Neural crest cell (in vitro differentiated cells): ENCODE results near the gene AXDND1. TPM values are rescaled to one million over a fixed set of nuclear protein-coding genes. Genes with fewer than 3 reads are reported as not detected.
A peak's percentile ranks its signal among the peaks of the same experiment; 100 is the strongest.

ENCODE experiments used
- DNase-seq: peaks from one replicate; pipeline ENCODE4 v3.0.0; 2021; ENCODE audit warnings: low read depth, mixed read lengths, low spot score
- H3K27ac Mint-ChIP-seq: one replicate; pipeline ENCODE4 v1.8.0; 2021; ENCODE audit warnings: mild to moderate bottlenecking, mixed read lengths; ENCODE audit not compliant: unreplicated experiment
- H3K27me3 Mint-ChIP-seq: 2 replicates; pipeline ENCODE4 v1.8.0; 2021; ENCODE audit warnings: low read depth, mild to moderate bottlenecking, mixed read lengths
- H3K36me3 Mint-ChIP-seq: 2 replicates; pipeline ENCODE4 v1.8.0; 2021; ENCODE audit warnings: low read depth, mild to moderate bottlenecking, mixed read lengths
- H3K4me1 Mint-ChIP-seq: 2 replicates; pipeline ENCODE4 v1.8.0; 2021; ENCODE audit warnings: mixed read lengths
- H3K4me3 Mint-ChIP-seq: one replicate; pipeline ENCODE4 v1.8.0; 2021; ENCODE audit warnings: mild to moderate bottlenecking, mixed read lengths
- H3K9me3 Mint-ChIP-seq: 2 replicates; pipeline ENCODE4 v1.8.0; 2021; ENCODE audit warnings: mixed read lengths
- CTCF ChIP-seq: fragments of 200-600 bp; sonication (generic); conservative IDR thresholded peaks from 2 replicates; pipeline ENCODE4 v1.5.0; 2021; ENCODE audit warnings: antibody characterized with exemption, mild to moderate bottlenecking
- total RNA-seq: library from RNA; stranded (reverse); gene quantifications from 2 replicates; pipeline ENCODE4 v1.2.1, GENCODE V29; 2021

Gene AXDND1
- total RNA-seq, 1 donor from 2014 or later = 0.86 TPM

GRCh38 chr1:179587336-179587735, 221.6 kb downstream of the AXDND1 start:
- Mint-ChIP-seq H3K27ac (no peak overlapping the region), H3K9me3 (peaks cover 6% of the 10 kb centered on the region), H3K4me1 (peaks cover 5% of the 10 kb centered on the region), H3K36me3 (no peaks in the 10 kb centered on the region), H3K27me3 (peaks cover 30% of the 10 kb centered on the region), H3K4me3 (peak overlapping the region; percentile 23)
- no peak for DNase-seq
- no peak for TF ChIP-seq CTCF

DNA sequence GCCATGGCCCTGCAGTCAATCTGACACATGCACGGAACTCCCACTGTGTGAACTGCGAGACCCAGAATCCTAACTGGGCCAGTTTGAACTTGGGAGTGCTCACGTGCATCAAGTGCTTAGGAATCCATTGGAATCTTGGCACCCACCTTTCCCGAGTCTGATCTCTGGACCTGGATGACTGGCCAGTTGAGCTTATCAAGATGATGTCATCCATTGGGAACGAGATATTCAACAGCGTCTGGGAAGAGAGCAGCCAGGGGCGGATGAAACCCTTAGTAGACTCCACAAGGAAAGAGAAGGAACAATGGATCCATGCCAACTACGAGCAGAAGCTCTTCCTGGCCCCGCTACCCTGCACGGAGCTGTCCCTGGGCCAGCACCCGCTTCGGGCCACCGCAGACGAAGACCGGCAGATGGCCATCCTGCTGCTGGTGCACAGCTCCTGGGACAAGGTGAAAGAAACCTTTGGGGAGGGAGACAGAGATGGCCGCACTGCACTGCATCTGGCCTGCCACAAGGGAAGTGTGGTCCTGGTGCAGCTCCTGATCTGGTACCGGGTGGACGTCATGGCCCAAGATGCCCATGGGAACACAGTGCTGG, 222.8 kb downstream of the AXDND1 start:
- no peak for DNase-seq
- TF ChIP-seq CTCF = no peak
- Mint-ChIP-seq H3K27ac (no peak overlapping the region), H3K27me3 (peaks cover 38% of the 10 kb centered on the region), H3K4me1 (peaks cover 5% of the 10 kb centered on the region), H3K36me3 (no peaks in the 10 kb centered on the region), H3K9me3 (peaks cover 6% of the 10 kb centered on the region), H3K4me3 (no peak overlapping the region)

GRCh38 chr1:179589509-179589908, 223.7 kb downstream of the AXDND1 start:
- DNase-seq = no peak
- TF ChIP-seq CTCF = no peak
- Mint-ChIP-seq H3K36me3 (no peaks in the 10 kb centered on the region), H3K27me3 (peaks cover 43% of the 10 kb centered on the region), H3K9me3 (peaks cover 6% of the 10 kb centered on the region), H3K4me3 (no peak overlapping the region), H3K4me1 (peaks cover 5% of the 10 kb centered on the region), H3K27ac (no peak overlapping the region)

- no peak for TF ChIP-seq CTCF
- no peak for DNase-seq
- no peaks in the 10 kb centered on the region for H3K36me3 Mint-ChIP-seq
- H3K27ac Mint-ChIP-seq = no peak overlapping the region
- H3K4me1 Mint-ChIP-seq = peaks cover 4% of the 10 kb centered on the region
- no peak overlapping the region for H3K4me3 Mint-ChIP-seq
- peaks cover 6% of the 10 kb centered on the region for H3K9me3 Mint-ChIP-seq
- H3K27me3 Mint-ChIP-seq = peaks cover 49% of the 10 kb centered on the region
Observed at GRCh38 chr1:179590671-179591070, 224.9 kb downstream of the AXDND1 start.

GRCh38 chr1:179591253-179591591, 225.5 kb downstream of the AXDND1 start:
- TF ChIP-seq CTCF = no peak
- no peaks in the 10 kb centered on the region for H3K4me1 Mint-ChIP-seq
- peaks cover 6% of the 10 kb centered on the region for H3K9me3 Mint-ChIP-seq
- no peaks in the 10 kb centered on the region for H3K36me3 Mint-ChIP-seq
- DNase-seq = no peak
- no peak overlapping the region for H3K4me3 Mint-ChIP-seq
- H3K27me3 Mint-ChIP-seq = peaks cover 51% of the 10 kb centered on the region
- no peak overlapping the region for H3K27ac Mint-ChIP-seq
